Measurements from ENCODE around the gene ATG7.
"Not testable (repeated sequence)": the region's sequence is repeated elsewhere in the genome, so short reads cannot be mapped to it uniquely, and the experiment has no call there.

ATG7 gene

GRCh38 chr3:11514191-11514821, 242.1 kb downstream of the ATG7 start:
- DNase-seq = peak; percentile 89

- no peak for DNase-seq
Measured at GRCh38 chr3:11517601-11518000, 245.4 kb downstream of the ATG7 start.

GRCh38 chr3:11521167-11521566, 249.0 kb downstream of the ATG7 start:
- DNase-seq = no peak

GRCh38 chr3:11522398-11522715, 250.2 kb downstream of the ATG7 start:
- no peak for DNase-seq

- peak; percentile 63 for DNase-seq
Measured at GRCh38 chr3:11522953-11523571, 250.9 kb downstream of the ATG7 start.

- DNase-seq = peak; percentile 78
Measured at GRCh38 chr3:11523572-11524101, 251.4 kb downstream of the ATG7 start.

GRCh38 chr3:11526121-11526520, 253.9 kb downstream of the ATG7 start:
- DNase-seq = not testable (repeated sequence)

GRCh38 chr3:11529281-11529680, 257.1 kb downstream of the ATG7 start:
- no peak for DNase-seq

- DNase-seq = peak; percentile 93
Measured at GRCh38 chr3:11530153-11530721, 258.0 kb downstream of the ATG7 start.

- peak; percentile 58 for DNase-seq
Measured at GRCh38 chr3:11532931-11533391, 260.8 kb downstream of the ATG7 start.

- peak; percentile 53 for DNase-seq
Measured at GRCh38 chr3:11534011-11534792, 262.0 kb downstream of the ATG7 start.

GRCh38 chr3:11534793-11535101, 262.6 kb downstream of the ATG7 start:
- no peak for DNase-seq

- no peak for DNase-seq
Measured at GRCh38 chr3:11535243-11535960, 263.2 kb downstream of the ATG7 start.

GRCh38 chr3:11536132-11536935, 264.1 kb downstream of the ATG7 start:
- DNase-seq = no peak

- DNase-seq = no peak
Measured at GRCh38 chr3:11536936-11537612, 264.9 kb downstream of the ATG7 start.

GRCh38 chr3:11538581-11538980, 266.4 kb downstream of the ATG7 start:
- DNase-seq = no peak

- peak; percentile 81 for DNase-seq
Measured at GRCh38 chr3:11539218-11539617, 267.0 kb downstream of the ATG7 start.

GRCh38 chr3:11539677-11540076, 267.5 kb downstream of the ATG7 start:
- peak; percentile 93 for DNase-seq

- no peak for DNase-seq
Measured at GRCh38 chr3:11541321-11542303, 269.4 kb downstream of the ATG7 start.

GRCh38 chr3:11542551-11542950, 270.4 kb downstream of the ATG7 start:
- DNase-seq = no peak
